ENCODE measurements around the gene PKNOX2. TPM values are rescaled to one million over a fixed set of nuclear protein-coding genes. Genes with fewer than 3 reads are reported as not detected.

PKNOX2 gene
- total RNA-seq, 1 donor from 2014 or later, result 41.8 TPM

DNA sequence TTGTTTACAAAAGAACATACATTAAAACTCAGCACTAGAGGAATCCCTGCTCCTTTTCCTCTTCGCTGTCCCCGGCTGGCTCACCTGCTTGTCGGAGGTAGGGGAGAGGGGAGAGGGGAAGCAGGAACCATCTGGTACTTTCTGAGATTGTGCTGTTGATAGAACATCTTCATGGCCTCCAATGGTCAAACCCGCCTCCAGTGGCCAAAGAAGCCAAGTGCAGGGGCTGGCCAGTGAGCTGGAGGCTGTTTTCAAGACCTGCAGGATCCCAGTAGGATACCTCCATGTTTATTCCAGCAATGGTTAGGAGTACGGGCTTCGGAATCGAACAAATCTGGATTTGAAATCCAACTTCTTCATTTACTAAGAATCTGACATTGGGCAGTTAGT is 92.6 kb downstream of the PKNOX2 start:
- peaks cover 8% of the 10 kb centered on the region for H3K27me3 Mint-ChIP-seq (ENCODE audit: unreplicated experiment)
- H3K36me3 Mint-ChIP-seq (ENCODE audit: low read depth, unreplicated experiment), result peaks cover 11% of the 10 kb centered on the region
- TF ChIP-seq, protein P1, sequence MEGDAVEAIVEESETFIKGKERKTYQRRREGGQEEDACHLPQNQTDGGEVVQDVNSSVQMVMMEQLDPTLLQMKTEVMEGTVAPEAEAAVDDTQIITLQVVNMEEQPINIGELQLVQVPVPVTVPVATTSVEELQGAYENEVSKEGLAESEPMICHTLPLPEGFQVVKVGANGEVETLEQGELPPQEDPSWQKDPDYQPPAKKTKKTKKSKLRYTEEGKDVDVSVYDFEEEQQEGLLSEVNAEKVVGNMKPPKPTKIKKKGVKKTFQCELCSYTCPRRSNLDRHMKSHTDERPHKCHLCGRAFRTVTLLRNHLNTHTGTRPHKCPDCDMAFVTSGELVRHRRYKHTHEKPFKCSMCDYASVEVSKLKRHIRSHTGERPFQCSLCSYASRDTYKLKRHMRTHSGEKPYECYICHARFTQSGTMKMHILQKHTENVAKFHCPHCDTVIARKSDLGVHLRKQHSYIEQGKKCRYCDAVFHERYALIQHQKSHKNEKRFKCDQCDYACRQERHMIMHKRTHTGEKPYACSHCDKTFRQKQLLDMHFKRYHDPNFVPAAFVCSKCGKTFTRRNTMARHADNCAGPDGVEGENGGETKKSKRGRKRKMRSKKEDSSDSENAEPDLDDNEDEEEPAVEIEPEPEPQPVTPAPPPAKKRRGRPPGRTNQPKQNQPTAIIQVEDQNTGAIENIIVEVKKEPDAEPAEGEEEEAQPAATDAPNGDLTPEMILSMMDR (IDR thresholded peaks at IDR 0.05; ENCODE audit: unreplicated experiment), result peak; percentile 50
- H3K9me3 Mint-ChIP-seq (ENCODE audit: unreplicated experiment), result no peaks in the 10 kb centered on the region
- H3K4me1 Mint-ChIP-seq (ENCODE audit: unreplicated experiment), result peaks cover 48% of the 10 kb centered on the region
- DNase-seq (ENCODE audit: low spot score), result peak; percentile 72
- H3K27ac Mint-ChIP-seq (ENCODE audit: unreplicated experiment), result peak overlapping the region; percentile 40
- H3K4me3 Mint-ChIP-seq (ENCODE audit: unreplicated experiment), result no peak overlapping the region

DNA sequence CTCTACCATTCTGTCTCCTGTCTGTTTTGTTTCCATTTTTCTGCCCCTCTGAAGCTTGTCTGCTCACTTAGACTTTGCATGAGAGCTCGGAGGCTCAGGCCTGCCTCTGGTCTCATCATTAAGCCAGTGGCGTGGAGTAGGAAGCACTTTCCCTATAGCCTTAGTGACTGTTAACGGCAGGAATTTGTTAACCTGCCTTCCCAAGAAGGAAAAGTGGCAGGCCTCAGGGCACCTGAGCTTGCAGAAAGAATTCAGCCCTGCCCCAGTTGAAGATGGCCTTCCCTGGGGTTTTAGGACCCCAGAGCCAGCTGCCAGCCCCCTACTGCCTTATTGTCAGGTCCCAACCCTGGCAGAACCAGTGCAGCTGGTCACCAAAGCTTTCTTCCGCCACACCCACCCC is 93.2 kb downstream of the PKNOX2 start:
- peaks cover 6% of the 10 kb centered on the region for H3K27me3 Mint-ChIP-seq (ENCODE audit: unreplicated experiment)
- peaks cover 8% of the 10 kb centered on the region for H3K36me3 Mint-ChIP-seq (ENCODE audit: low read depth, unreplicated experiment)
- no peaks in the 10 kb centered on the region for H3K9me3 Mint-ChIP-seq (ENCODE audit: unreplicated experiment)
- TF ChIP-seq, protein P1 (IDR thresholded peaks at IDR 0.05; ENCODE audit: unreplicated experiment), result no peak
- no peak overlapping the region for H3K4me3 Mint-ChIP-seq (ENCODE audit: unreplicated experiment)
- no peak overlapping the region for H3K27ac Mint-ChIP-seq (ENCODE audit: unreplicated experiment)
- peaks cover 49% of the 10 kb centered on the region for H3K4me1 Mint-ChIP-seq (ENCODE audit: unreplicated experiment)
- no peak for DNase-seq (ENCODE audit: low spot score)

- no peak overlapping the region for H3K27ac Mint-ChIP-seq (ENCODE audit: unreplicated experiment)
These were observed 93.9 kb downstream of the PKNOX2 start for GRCh38 chr11:125258291-125259032.

GRCh38 chr11:125261588-125261987 is 97.0 kb downstream of the PKNOX2 start:
- H3K9me3 Mint-ChIP-seq (ENCODE audit: unreplicated experiment), result no peaks in the 10 kb centered on the region
- no peak overlapping the region for H3K4me3 Mint-ChIP-seq (ENCODE audit: unreplicated experiment)
- peaks cover 14% of the 10 kb centered on the region for H3K27me3 Mint-ChIP-seq (ENCODE audit: unreplicated experiment)
- peak overlapping the region; percentile 44 for H3K27ac Mint-ChIP-seq (ENCODE audit: unreplicated experiment)
- H3K4me1 Mint-ChIP-seq (ENCODE audit: unreplicated experiment), result peaks cover 39% of the 10 kb centered on the region
- H3K36me3 Mint-ChIP-seq (ENCODE audit: low read depth, unreplicated experiment), result peaks cover 8% of the 10 kb centered on the region
- TF ChIP-seq, protein P1 (IDR thresholded peaks at IDR 0.05; ENCODE audit: unreplicated experiment), result no peak
- DNase-seq (ENCODE audit: low spot score), result no peak

More at GRCh38 chr11:125258291-125259032, 93.9 kb downstream of the PKNOX2 start:
- Mint-ChIP-seq H3K4me1 (ENCODE audit: unreplicated experiment) (peaks cover 50% of the 10 kb centered on the region), H3K9me3 (ENCODE audit: unreplicated experiment) (no peaks in the 10 kb centered on the region), H3K36me3 (ENCODE audit: low read depth, unreplicated experiment) (peaks cover 8% of the 10 kb centered on the region), H3K27me3 (ENCODE audit: unreplicated experiment) (peaks cover 6% of the 10 kb centered on the region), H3K4me3 (ENCODE audit: unreplicated experiment) (no peak overlapping the region)
- no peak for DNase-seq (ENCODE audit: low spot score)
- TF ChIP-seq, protein P1 (IDR thresholded peaks at IDR 0.05; ENCODE audit: unreplicated experiment), result peak; percentile 35

- Mint-ChIP-seq H3K27ac (ENCODE audit: unreplicated experiment) (peak overlapping the region; percentile 95), H3K9me3 (ENCODE audit: unreplicated experiment) (no peaks in the 10 kb centered on the region), H3K36me3 (ENCODE audit: low read depth, unreplicated experiment) (peaks cover 13% of the 10 kb centered on the region), H3K4me3 (ENCODE audit: unreplicated experiment) (peak overlapping the region; percentile 45), H3K4me1 (ENCODE audit: unreplicated experiment) (peaks cover 36% of the 10 kb centered on the region), H3K27me3 (ENCODE audit: unreplicated experiment) (peaks cover 16% of the 10 kb centered on the region)
- TF ChIP-seq, protein P1 (IDR thresholded peaks at IDR 0.05; ENCODE audit: unreplicated experiment), result no peak
- DNase-seq (ENCODE audit: low spot score), result no peak
These were observed 97.8 kb downstream of the PKNOX2 start for GRCh38 chr11:125262194-125262829.

All from endothelial cell (in vitro differentiated cells).